A549 (cell line): ENCODE data around the gene AUH. TPM values are rescaled to one million over a fixed set of nuclear protein-coding genes. Genes with fewer than 3 reads are reported as not detected.

Experiments used
- ATAC-seq, 2 experiments: fragments of 200-7000 bp in 1 of 2; fragments of >200 bp in 1 of 2; cut with Nextera tagmentation in 1 of 2; cut with Tn5 transposase in 1 of 2; 3 replicates each; pipeline versions ENCODE4 v1.8.0 to v1.9.1; 2018 to 2020; ENCODE audit warnings: mild to moderate bottlenecking in 1 of 2, moderate library complexity in 1 of 2
- CTCF ChIA-PET: fragments of 300-600 bp; sonication (Branson Sonifier 250); formaldehyde crosslinking; extraction: SDS; loops from one replicate; lab custom pipeline; 2021; ENCODE audit warnings: antibody characterized with exemption, inconsistent platforms; lab: Yijun Ruan, JAX
- POLR2A ChIA-PET: fragments of 350-600 bp; formaldehyde crosslinking; extraction: SDS; loops from one replicate; lab custom pipeline; 2021; ENCODE audit warnings: antibody characterized with exemption, inconsistent platforms; lab: Yijun Ruan, JAX
- DNase-seq, 2 experiments: peaks; one replicate each; pipeline versions ENCODE4 v3.0.0 to v3.0.0-alpha.2; 2011 to 2016; ENCODE audit warnings: low read depth in 1 of 2, low spot score in 1 of 2
- FAIRE-seq: peaks from 2 replicates; lab custom pipeline; 2011; peaks lifted over from hg19 to GRCh38; lab: Jason Lieb, UNC
- H3K27ac ChIP-seq, 2 experiments: fragments of >200 bp; sonication (Bioruptor Twin); formaldehyde crosslinking; 3 replicates each; pipeline ENCODE4 v1.5.1; 2016 to 2017
- H3K4me1 ChIP-seq: fragments of >200 bp; sonication (Bioruptor Twin); formaldehyde crosslinking; 3 replicates; pipeline ENCODE4 v1.6.1; 2016
- H3K4me2 ChIP-seq: fragments of >200 bp; sonication (Bioruptor Twin); formaldehyde crosslinking; 3 replicates; pipeline ENCODE4 v1.6.1; 2016
- H3K4me3 ChIP-seq: fragments of >200 bp; sonication (Bioruptor Twin); formaldehyde crosslinking; 3 replicates; pipeline ENCODE4 v1.5.1; 2016
- H3K9me3 ChIP-seq: fragments of >200 bp; sonication (Bioruptor Twin); formaldehyde crosslinking; 3 replicates; pipeline ENCODE4 v1.6.1; 2016
- CBX8 ChIP-seq: fragments of 200-600 bp; sonication (generic); IDR thresholded peaks from 2 replicates; pipeline ENCODE4 v1.6.1; 2016
- CEBPB ChIP-seq, 2 experiments: fragments of >200 bp in 1 of 2; sonication (Bioruptor Twin) in 1 of 2; formaldehyde crosslinking in 1 of 2; IDR thresholded peaks; 2 replicates each; pipeline ENCODE4 v1.6.1; 2012 to 2016
- EHF ChIP-seq: fragments of 250-450 bp; sonication (Bioruptor Pico); IDR thresholded peaks from 2 replicates; pipeline ENCODE4 v1.5.0; 2020; ENCODE audit warnings: mild to moderate bottlenecking
- EP300 ChIP-seq, 2 experiments: fragments of >200 bp; sonication (Bioruptor Twin); formaldehyde crosslinking; IDR thresholded peaks; 2 replicates in 1 of 2; 3 replicates in 1 of 2; pipeline ENCODE4 v1.6.1; 2016 to 2017
- ESRRA ChIP-seq: fragments of 150-350 bp; IDR thresholded peaks from 2 replicates; pipeline ENCODE4 v1.6.1; 2014; ENCODE audit warnings: mild to moderate bottlenecking, low read length, borderline replicate concordance
- HOXB13 ChIP-seq: fragments of 250-450 bp; sonication (Bioruptor Pico); IDR thresholded peaks from 2 replicates; pipeline ENCODE4 v1.5.0; 2020; ENCODE audit warnings: low read depth, mild to moderate bottlenecking, moderate library complexity
- JUN ChIP-seq, 2 experiments: fragments of >200 bp; sonication (Bioruptor Twin); formaldehyde crosslinking; IDR thresholded peaks; 2 replicates in 1 of 2; 3 replicates in 1 of 2; pipeline ENCODE4 v1.6.1; 2016 to 2017
- JUNB ChIP-seq: fragments of >200 bp; sonication (Bioruptor Twin); formaldehyde crosslinking; IDR thresholded peaks from 2 replicates; pipeline ENCODE4 v1.6.1; 2016
- KDM1A ChIP-seq: fragments of 200-600 bp; sonication (generic); IDR thresholded peaks from 2 replicates; pipeline ENCODE4 v1.6.1; 2016; ENCODE audit warnings: low read depth, mild to moderate bottlenecking
- MAFK ChIP-seq: fragments of 450-650 bp; IDR thresholded peaks from 2 replicates; pipeline ENCODE4 v1.6.1; 2014; ENCODE audit not compliant: partially characterized antibody
- MYC ChIP-seq: IDR thresholded peaks from 2 replicates; pipeline ENCODE4 v1.6.1; 2012; ENCODE audit warnings: mild to moderate bottlenecking, inconsistent platforms, low read length, improper control_type of control experiment, borderline replicate concordance
- NFE2L2 ChIP-seq: fragments of 150-350 bp; conservative IDR thresholded peaks from 2 replicates; pipeline ENCODE4 v1.6.1; 2014; ENCODE audit warnings: low read length
- NPAS2 ChIP-seq: fragments of 250-450 bp; sonication (Bioruptor Pico); IDR thresholded peaks from 2 replicates; pipeline ENCODE4 v1.8.0; 2022; ENCODE audit warnings: mild to moderate bottlenecking, moderate library complexity, borderline replicate concordance
- NR3C1 ChIP-seq: fragments of >200 bp; sonication (Bioruptor Twin); formaldehyde crosslinking; IDR thresholded peaks from 3 replicates; pipeline ENCODE4 v1.6.1; 2017
- PHF8 ChIP-seq: fragments of 200-600 bp; sonication (generic); IDR thresholded peaks from 2 replicates; pipeline ENCODE4 v1.6.1; 2016; ENCODE audit warnings: low read depth, mild to moderate bottlenecking, antibody characterized with exemption, moderate library complexity, borderline replicate concordance
- POLR2AphosphoS2 ChIP-seq: conservative IDR thresholded peaks from 2 replicates; pipeline ENCODE4 v1.6.1; 2012; ENCODE audit warnings: low read length, improper control_type of control experiment, inconsistent platforms
- RAD21 ChIP-seq, 2 experiments: fragments of >200 bp in 1 of 2; sonication (Bioruptor Twin) in 1 of 2; formaldehyde crosslinking in 1 of 2; IDR thresholded peaks in 1 of 2; conservative IDR thresholded peaks in 1 of 2; 2 replicates in 1 of 2; 3 replicates in 1 of 2; pipeline ENCODE4 v1.6.1; 2012 to 2018; ENCODE audit warnings: inconsistent platforms in 1 of 2
- RNF2 ChIP-seq: fragments of 200-600 bp; sonication (generic); IDR thresholded peaks from 2 replicates; pipeline ENCODE4 v1.6.1; 2016; ENCODE audit warnings: low read depth, mild to moderate bottlenecking, antibody characterized with exemption, moderate library complexity, borderline replicate concordance
- SMC3 ChIP-seq: fragments of >200 bp; sonication (Bioruptor Twin); formaldehyde crosslinking; IDR thresholded peaks from 3 replicates; pipeline ENCODE4 v1.6.1; 2018; ENCODE audit warnings: inconsistent platforms
- ZFP36 ChIP-seq: fragments of 450-650 bp; IDR thresholded peaks from 2 replicates; pipeline ENCODE4 v1.6.1; 2014; ENCODE audit warnings: borderline replicate concordance; ENCODE audit not compliant: partially characterized antibody
- ZNF302 ChIP-seq: fragments of 250-450 bp; sonication (Bioruptor Pico); IDR thresholded peaks from 2 replicates; pipeline ENCODE4 v1.9.0; 2021; ENCODE audit warnings: inconsistent platforms, mild to moderate bottlenecking, moderate library complexity
- ZSCAN20 ChIP-seq: fragments of 250-450 bp; sonication (Bioruptor Pico); IDR thresholded peaks from 2 replicates; pipeline ENCODE4 v1.8.0; 2022; ENCODE audit warnings: mild to moderate bottlenecking, moderate library complexity
- WGBS: methylation state at CpG from one replicate; pipeline ENCODE4 v1.1.6; 2017; ENCODE audit errors: missing lambda C conversion rate; 5-methylcytosine and 5-hydroxymethylcytosine counted together
- polyA plus RNA-seq, 4 experiments: library from polyadenylated mRNA; depleted of rRNA in 3 of 4; stranded (reverse); fragments of >200 nt; fragmentation: RNase III in 1 of 4; extraction: RNeasy Plus Mini Kit Qiagen cat#74134 plus additional on column Dnase treatment in 1 of 4; gene quantifications; 2 replicates in 3 of 4; 3 replicates in 1 of 4; pipeline ENCODE4 v1.2.3, GENCODE V29; 2011 to 2017
- TF ChIP-seq, protein P1 (sequence below): IDR thresholded peaks from 2 replicates; pipeline ENCODE4 v1.6.1; 2012
- TF ChIP-seq, protein P2 (sequence below): fragments of 250-450 bp; sonication (Bioruptor Pico); IDR thresholded peaks from 2 replicates; pipeline ENCODE4 v1.5.0; 2020; ENCODE audit warnings: low read depth, mild to moderate bottlenecking, moderate library complexity
- TF ChIP-seq, protein P3 (sequence below): fragments of >200 bp; sonication (Bioruptor Twin); formaldehyde crosslinking; IDR thresholded peaks from 3 replicates; pipeline ENCODE4 v1.5.1; 2016
- TF ChIP-seq, protein P4 (sequence below): fragments of 150-350 bp; IDR thresholded peaks from 2 replicates; pipeline ENCODE4 v1.6.1; 2014; ENCODE audit warnings: low read depth, mild to moderate bottlenecking, low read length
- TF ChIP-seq, protein P5 (sequence below): fragments of 250-450 bp; sonication (Bioruptor Pico); IDR thresholded peaks from 2 replicates; pipeline ENCODE4 v1.5.0; 2021; ENCODE audit warnings: mild to moderate bottlenecking, moderate library complexity, borderline replicate concordance

The AUH gene
- polyA plus RNA-seq, 2 of the 4 experiments (the other 2 are of a cell fraction) = 11.1 to 15.9 TPM

DNA sequence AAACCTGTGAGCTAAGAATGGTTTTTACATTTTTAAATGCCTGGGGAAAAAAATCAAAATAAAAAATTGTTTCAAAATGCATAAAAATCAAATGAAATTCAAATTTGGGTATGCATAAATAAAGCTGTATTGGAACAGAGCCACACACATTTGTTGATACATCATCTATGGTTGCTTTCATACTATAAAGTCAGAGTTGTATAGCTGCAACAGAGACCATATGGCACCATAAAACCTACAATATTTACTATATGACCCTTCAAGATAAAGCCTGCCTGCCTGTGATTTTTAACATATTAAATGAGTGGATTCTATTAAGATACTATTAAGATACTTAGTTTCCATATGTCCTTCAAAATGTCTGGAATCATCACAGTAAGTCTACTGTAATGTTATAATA lies 40.0 kb downstream of the AUH start:
- FAIRE-seq = no peak
- ChIA-PET POLR2A (no interaction called here), CTCF (interaction anchor here (1.1 kb wide), 1 partner anchor 406 kb away, joined by 3 read pairs; no protein-coding TSS in a partner anchor)
- no peaks in the 10 kb centered on the region for H3K4me1 ChIP-seq
- H3K9me3 ChIP-seq = no peaks in the 10 kb centered on the region
- TF ChIP-seq CBX8 = no peak
- no peak for TF ChIP-seq NR3C1
- no peak for TF ChIP-seq KDM1A
- TF ChIP-seq MYC = no peak
- TF ChIP-seq EHF (CRISPR knock-in tag) = no peak
- TF ChIP-seq POLR2AphosphoS2 = no peak
- no peak for TF ChIP-seq RNF2
- TF ChIP-seq, protein P1, sequence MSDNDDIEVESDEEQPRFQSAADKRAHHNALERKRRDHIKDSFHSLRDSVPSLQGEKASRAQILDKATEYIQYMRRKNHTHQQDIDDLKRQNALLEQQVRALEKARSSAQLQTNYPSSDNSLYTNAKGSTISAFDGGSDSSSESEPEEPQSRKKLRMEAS = no peak
- TF ChIP-seq EP300 (IDR thresholded peaks at IDR 0.05) = no peak
- TF ChIP-seq ZFP36 = no peak
- TF ChIP-seq, protein P2, sequence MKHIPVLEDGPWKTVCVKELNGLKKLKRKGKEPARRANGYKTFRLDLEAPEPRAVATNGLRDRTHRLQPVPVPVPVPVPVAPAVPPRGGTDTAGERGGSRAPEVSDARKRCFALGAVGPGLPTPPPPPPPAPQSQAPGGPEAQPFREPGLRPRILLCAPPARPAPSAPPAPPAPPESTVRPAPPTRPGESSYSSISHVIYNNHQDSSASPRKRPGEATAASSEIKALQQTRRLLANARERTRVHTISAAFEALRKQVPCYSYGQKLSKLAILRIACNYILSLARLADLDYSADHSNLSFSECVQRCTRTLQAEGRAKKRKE (CRISPR knock-in tag) = no peak
- no peak for TF ChIP-seq HOXB13 (CRISPR knock-in tag)
- TF ChIP-seq, protein P3, sequence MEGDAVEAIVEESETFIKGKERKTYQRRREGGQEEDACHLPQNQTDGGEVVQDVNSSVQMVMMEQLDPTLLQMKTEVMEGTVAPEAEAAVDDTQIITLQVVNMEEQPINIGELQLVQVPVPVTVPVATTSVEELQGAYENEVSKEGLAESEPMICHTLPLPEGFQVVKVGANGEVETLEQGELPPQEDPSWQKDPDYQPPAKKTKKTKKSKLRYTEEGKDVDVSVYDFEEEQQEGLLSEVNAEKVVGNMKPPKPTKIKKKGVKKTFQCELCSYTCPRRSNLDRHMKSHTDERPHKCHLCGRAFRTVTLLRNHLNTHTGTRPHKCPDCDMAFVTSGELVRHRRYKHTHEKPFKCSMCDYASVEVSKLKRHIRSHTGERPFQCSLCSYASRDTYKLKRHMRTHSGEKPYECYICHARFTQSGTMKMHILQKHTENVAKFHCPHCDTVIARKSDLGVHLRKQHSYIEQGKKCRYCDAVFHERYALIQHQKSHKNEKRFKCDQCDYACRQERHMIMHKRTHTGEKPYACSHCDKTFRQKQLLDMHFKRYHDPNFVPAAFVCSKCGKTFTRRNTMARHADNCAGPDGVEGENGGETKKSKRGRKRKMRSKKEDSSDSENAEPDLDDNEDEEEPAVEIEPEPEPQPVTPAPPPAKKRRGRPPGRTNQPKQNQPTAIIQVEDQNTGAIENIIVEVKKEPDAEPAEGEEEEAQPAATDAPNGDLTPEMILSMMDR = no peak
- no peak for TF ChIP-seq JUNB
- no peak for TF ChIP-seq RAD21 (conservative IDR thresholded peaks at IDR 0.05 in 1 of 2, IDR thresholded peaks at IDR 0.05 in 1 of 2)
- TF ChIP-seq, protein P4, sequence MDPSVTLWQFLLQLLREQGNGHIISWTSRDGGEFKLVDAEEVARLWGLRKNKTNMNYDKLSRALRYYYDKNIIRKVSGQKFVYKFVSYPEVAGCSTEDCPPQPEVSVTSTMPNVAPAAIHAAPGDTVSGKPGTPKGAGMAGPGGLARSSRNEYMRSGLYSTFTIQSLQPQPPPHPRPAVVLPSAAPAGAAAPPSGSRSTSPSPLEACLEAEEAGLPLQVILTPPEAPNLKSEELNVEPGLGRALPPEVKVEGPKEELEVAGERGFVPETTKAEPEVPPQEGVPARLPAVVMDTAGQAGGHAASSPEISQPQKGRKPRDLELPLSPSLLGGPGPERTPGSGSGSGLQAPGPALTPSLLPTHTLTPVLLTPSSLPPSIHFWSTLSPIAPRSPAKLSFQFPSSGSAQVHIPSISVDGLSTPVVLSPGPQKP = no peak
- H3K27ac ChIP-seq = no peak overlapping the region
- DNase-seq = no peak
- H3K4me2 ChIP-seq = no peak overlapping the region
- no peak for ATAC-seq
- no peak overlapping the region for H3K4me3 ChIP-seq

DNA sequence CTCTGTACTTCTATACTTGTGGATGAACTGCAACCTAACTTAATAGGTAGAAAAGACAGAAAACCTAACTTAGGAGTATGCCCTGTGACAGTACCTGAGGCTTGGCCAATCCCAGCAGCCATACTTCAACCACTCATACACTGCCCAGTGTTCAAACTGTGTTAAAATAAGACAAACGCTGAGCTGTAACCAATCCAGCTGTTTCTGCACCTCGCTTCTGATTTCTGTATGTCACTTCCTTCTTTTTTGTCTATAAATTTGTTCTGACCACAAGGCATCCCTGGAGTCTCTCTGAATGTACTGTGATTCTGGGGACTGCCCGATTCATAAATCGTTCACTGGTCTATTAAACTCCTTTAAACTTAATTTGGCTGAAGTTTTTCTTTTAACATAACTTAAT lies 41.4 kb downstream of the AUH start:
- no peak for TF ChIP-seq CEBPB (IDR thresholded peaks at IDR 0.05)
- TF ChIP-seq ZNF302 (CRISPR knock-in tag) = no peak
- TF ChIP-seq PHF8 = no peak
- TF ChIP-seq, protein P1 = no peak
- TF ChIP-seq MAFK = no peak
- TF ChIP-seq ESRRA = no peak
- TF ChIP-seq NPAS2 (CRISPR knock-in tag) = no peak
- TF ChIP-seq JUN (IDR thresholded peaks at IDR 0.05) = no peak
- TF ChIP-seq NFE2L2 = no peak
- TF ChIP-seq SMC3 = no peak
- TF ChIP-seq, protein P5, sequence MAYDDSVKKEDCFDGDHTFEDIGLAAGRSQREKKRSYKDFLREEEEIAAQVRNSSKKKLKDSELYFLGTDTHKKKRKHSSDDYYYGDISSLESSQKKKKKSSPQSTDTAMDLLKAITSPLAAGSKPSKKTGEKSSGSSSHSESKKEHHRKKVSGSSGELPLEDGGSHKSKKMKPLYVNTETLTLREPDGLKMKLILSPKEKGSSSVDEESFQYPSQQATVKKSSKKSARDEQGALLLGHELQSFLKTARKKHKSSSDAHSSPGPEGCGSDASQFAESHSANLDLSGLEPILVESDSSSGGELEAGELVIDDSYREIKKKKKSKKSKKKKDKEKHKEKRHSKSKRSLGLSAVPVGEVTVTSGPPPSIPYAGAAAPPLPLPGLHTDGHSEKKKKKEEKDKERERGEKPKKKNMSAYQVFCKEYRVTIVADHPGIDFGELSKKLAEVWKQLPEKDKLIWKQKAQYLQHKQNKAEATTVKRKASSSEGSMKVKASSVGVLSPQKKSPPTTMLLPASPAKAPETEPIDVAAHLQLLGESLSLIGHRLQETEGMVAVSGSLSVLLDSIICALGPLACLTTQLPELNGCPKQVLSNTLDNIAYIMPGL (CRISPR knock-in tag) = no peak
- TF ChIP-seq ZSCAN20 (CRISPR knock-in tag) = no peak
- WGBS = 95% methylated on average over 4 of the region's 4 CpGs
- ATAC-seq (no peak), FAIRE-seq (no peak), DNase-seq (no peak)
- no peak overlapping the region for H3K27ac ChIP-seq
- H3K9me3 ChIP-seq = no peaks in the 10 kb centered on the region
- no peak overlapping the region for H3K4me3 ChIP-seq
- no peaks in the 10 kb centered on the region for H3K4me1 ChIP-seq
- H3K4me2 ChIP-seq = no peak overlapping the region
- ChIA-PET CTCF (no interaction called here), POLR2A (no interaction called here)
